NCI-H2107 treated with DMSO at 0.1 percent for 48 hours (cell line): Measurements from ENCODE around the gene TK1.

Experiments
- DNase-seq: peaks from one replicate; lab custom pipeline; 2025; ENCODE audit not compliant: unreplicated experiment; lab: John Stamatoyannopoulos, UW

The TK1 gene

GRCh38 chr17:78135858-78136500, 50.9 kb downstream of the TK1 start:
- DNase-seq, result no peak

DNA sequence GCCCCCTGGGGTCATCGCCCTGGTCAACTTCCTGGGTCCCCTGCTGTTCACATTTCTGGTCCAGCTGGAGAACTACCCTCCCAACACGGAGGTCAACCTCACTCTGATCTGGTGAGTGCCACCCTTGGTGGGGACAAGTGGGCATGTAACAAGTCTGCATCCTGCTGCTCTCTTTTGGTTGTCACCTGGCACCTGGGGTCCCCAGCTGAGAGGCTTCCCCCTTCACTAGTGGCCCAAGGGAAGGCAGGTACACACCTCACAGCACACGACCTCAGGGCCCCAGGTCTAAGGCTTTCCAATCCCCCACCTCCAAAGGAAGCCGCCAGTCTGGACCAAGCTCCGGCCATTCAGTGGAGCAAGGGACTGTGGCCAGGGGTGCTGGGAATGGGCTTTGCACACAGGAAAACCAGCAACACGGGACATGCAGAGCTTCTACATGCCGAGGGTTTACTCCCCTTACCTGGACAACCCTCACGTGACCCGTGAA, 51.9 kb downstream of the TK1 start:
- no peak for DNase-seq

DNA sequence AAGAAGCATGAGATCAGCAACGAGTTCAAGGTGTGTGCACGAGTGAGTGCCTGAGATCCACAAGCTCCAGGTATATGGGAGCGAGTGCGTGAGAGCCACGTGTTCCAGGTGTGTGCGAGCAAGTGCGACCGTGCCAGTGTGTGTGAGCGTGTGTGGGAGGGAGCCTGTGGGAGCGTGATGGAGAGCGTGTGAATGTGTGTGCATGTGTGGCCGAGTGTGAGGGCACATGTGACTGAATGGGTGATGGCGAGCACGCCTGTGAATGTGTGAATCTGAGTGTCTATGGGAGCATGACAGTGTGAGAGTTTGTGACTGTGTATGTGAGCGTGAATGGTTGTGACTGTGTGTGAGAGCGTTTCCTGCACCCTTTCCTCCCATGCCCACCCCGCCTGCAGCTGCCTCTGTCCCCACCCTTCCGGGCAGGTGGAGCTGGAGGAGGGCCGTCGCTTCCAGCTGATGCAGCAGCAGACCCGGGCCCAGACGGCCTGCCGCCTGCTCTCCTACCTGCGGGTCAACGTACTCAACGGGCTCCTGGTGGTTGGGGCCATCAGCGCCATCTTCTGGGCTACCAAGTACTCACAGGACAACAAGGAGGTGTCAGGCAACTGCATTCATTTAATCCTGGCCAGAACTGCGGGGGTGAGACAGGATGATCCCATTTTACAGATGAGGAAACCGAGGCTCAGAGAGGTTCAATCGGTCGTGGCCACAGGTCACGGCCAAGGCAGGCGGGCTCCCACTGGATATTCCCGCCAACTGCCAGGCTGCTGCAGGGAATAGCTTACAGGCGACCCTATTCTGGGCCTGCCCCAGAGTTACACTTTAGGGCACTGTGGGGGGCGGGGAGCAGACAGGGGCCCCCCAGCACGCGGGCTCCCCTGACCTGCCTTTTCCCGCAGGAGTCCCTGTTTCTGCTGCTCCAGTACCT, 52.6 kb downstream of the TK1 start:
- no peak for DNase-seq

DNA sequence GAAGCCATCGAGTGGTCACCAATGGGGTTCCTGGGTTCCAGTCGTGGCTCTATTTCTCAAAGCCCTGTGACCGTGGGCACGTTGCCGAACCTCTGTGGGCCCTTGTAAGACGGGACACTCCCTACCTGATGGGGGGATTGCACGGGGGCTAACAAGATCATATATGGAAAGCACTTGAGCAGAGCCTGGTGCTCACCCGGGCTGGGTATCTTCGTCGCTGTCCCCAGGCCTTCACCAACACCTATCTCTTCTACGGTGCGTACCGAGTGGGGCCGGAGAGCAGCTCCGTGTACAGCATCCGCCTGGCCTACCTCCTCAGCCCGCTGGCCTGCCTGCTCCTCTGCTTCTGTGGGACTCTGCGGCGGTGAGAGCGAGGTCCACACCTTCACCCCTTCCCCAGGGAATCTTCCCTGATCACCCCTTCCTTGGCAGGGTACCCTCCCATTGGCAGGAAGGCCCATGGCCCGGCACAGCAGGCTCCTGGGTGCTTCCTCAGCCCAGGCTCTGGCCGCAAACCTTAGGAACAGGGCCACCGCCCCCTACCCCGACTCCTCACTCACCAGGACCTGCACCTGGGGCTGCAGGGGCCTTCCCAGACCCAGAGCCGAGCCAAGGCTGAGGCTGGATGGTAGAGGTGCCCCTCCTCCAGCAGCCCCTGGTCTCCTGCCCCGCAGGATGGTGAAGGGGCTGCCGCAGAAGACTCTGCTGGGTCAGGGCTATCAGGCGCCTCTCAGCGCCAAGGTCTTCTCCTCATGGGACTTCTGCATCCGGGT, 53.5 kb downstream of the TK1 start:
- DNase-seq, result no peak

DNA sequence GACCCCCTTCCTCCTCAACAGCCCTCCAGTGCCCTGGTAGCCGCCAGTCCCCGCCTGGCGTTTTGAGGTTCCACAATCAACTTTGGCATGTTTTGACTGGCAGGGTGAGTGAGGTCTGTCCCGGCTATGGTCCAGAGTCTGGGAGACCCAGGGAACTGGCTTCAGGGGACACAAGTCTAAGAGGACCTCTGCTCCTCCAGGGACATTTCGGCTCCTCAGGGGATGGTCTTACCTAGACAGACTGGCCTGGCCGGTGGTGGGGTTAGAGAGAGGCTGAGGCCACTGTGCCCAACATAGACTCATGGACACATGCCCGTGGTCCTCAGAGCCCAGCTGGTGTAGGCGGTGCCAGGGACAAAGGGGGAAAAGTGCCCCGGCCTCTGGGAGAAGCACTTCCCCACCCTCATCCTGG, 54.1 kb downstream of the TK1 start:
- no peak for DNase-seq

DNA sequence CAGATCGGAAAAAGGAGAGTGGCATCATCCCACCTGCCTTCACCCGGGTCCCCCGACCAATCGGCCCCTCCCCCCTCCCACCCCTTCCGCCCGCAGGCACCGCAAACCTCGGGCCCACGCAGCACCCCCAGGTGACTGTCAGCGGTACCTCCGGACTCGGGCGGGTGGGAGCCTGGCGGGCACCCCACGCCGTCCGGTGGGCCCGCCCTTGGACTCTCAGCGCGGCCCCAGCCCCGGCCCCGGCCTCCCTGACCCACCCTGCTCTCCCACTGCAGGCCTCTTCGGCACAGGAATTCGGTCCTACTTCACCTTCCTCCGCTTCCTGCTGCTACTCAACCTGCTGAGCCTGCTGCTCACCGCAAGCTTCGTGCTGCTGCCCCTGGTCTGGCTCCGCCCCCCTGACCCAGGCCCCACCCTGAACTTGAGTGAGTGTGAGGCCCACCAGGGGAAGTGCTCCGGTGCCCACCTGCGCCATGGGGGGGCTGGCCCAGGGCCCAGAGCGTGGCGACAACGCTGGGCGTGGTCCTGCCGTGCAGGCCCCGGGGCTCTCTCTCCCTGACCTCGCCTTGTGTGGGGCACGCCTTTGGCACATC, 54.7 kb downstream of the TK1 start:
- no peak for DNase-seq

GRCh38 chr17:78131172-78132083, 55.4 kb downstream of the TK1 start:
- no peak for DNase-seq

GRCh38 chr17:78130437-78131101, 56.3 kb downstream of the TK1 start, which contains the start of gene TMC8:
TSS of gene TMC8 (plus strand) at chr17:78130771. CDS start at chr17:78131589, 818 bp downstream.
- DNase-seq, result no peak

DNA sequence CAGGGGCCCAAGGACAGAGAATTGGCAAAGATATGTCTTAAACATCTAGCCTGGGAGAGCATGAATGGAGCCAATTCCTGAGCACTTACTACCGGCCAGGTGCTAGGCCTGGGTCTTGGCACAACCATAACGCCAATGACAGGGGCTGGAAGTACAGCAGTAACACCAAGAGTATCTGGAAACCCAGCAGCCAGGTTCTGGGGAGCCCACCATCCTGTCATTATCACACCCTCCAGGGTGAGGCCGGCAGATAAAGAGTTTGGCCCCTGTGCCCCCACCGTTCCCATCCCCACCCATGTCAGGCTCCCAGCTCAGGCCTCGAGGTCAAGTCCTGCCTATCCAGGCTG, 56.8 kb downstream of the TK1 start:
- DNase-seq, result no peak

DNA sequence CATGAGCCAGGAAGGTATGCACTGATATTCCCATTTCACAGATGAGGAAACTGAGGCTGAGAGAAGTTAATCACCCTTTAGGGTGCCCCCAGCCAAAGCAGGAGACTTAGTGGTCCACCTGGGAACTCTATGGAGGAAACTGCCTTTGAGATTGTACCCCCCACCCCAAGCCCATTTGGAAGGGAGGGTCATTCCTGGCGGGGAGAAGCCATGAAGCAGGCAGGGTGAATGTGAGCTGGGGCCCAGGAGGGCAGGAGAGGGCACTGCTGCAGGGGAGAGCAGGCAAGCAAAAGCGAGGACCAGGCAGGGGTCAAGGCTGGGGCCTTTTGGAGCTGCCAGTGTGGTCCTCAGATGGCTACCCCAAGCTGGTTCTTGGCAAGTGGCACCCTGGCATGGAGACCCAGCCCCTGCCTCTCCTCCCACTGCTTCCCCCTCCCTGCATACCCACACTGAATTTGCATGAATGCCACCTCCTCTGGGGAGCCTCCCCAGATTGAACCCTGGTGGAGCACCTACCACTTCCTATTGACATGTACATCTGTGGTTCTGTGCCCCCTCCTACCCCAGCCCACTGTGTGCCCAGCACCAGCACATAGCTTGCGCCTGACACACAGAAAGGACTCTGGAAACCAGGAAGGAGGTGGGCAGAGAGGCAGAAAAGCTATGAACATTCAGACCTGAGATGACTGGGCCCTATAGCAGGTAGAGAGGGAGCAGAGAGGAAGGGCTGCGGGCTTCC, 57.3 kb downstream of the TK1 start:
- no peak for DNase-seq

GRCh38 chr17:78128551-78129350, 58.1 kb downstream of the TK1 start, which contains the start of gene TMC6:
TSS of gene TMC6 (minus strand) at chr17:78128755. CDS start at chr17:78126832, 1,923 bp downstream.
- no peak for DNase-seq

- no peak for DNase-seq
Measured at GRCh38 chr17:78127888-78128550, 58.8 kb downstream of the TK1 start.

DNA sequence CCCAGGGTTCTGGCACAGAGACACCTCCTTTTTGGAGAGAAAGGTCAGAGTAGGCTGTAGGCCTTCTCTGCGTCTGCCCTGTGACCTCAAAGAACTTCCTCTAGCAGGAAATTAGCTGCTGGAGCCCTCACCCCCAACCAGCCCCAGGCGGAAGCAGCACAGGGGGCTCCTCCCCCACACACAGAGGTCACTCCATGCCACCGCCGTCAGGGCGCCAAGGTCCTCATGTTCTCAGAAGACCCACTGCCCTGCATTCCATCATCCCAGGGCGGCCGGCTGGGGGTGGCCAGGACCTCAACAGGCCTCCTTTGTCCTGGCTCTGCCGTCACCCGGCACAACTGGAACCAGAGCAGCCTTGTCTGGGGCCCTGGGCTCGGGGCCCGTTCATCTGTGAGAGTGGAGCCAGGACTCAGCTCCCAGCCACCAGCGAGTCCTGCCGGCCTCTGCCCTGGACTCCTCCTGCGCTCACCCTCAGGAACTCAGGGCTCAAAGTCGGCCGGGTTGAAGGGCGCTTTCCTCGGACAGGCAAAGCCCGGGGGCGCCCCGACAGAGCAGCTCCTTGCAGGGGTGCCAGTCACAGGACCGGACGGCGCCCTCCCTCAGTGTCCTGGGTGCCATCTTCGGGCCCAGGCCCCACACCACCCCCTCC, 59.5 kb downstream of the TK1 start:
- DNase-seq, result no peak

- no peak for DNase-seq
Measured at GRCh38 chr17:78126895-78127238, 60.0 kb downstream of the TK1 start.

DNA sequence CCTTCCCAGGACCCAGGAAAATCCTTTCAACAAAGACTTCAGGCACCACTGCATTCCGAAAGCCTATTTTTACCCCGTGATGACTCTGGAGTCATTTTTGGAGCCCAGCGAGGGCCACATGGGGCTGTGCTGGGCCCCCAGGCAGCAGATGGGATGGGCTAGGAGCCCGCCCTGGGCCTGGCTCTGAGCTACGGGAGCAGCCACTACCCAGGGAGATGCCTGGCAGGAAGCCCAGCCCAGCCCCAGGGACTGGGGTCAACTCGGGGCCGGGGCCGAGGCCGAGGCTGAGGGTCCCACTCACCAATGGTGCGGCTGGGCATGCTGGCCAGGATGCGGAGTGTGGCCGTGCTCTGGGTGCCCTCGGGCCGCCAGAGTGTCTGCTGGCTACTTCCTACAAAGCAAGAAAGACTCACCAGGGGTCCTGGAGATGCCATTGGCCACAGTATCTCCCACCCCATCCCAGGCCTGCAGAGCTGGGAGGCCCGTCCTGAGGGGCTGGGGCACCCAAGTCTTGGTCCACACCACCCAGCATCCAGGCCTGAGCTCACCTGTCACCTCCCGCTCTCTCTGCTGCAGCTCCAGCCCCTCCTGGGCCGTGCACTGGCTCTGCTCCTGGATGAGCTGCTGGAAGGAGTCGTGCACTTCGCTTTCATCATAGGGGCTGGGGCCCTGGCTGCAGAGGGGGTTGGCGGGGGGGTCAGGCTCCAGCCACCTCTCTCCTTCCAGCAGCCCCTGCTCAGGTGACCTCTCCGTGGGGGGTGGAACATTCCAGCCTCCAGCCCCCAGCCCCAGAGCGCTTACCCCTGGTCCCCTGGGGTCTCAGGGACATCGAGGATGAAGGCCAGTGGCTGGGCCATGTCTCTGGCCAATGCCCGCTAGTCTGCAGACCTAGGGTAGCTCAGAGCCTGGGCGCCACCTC, 60.6 kb downstream of the TK1 start:
- DNase-seq, result no peak
